NCI-H526 treated with DMSO at 0.1 percent for 48 hours (cell line): ENCODE data around the gene SLC35F3.

Source experiments
- DNase-seq: peaks from one replicate; lab custom pipeline; 2025; lab: John Stamatoyannopoulos, UW

SLC35F3 gene

GRCh38 chr1:234256359-234256758 is 351.9 kb downstream of the SLC35F3 start:
- DNase-seq = no peak

GRCh38 chr1:234258071-234258470 is 353.6 kb downstream of the SLC35F3 start:
- no peak for DNase-seq

GRCh38 chr1:234260578-234260977 is 356.1 kb downstream of the SLC35F3 start:
- no peak for DNase-seq

GRCh38 chr1:234261545-234261944 is 357.1 kb downstream of the SLC35F3 start:
- no peak for DNase-seq

GRCh38 chr1:234262007-234262753 is 357.7 kb downstream of the SLC35F3 start:
- DNase-seq = no peak

GRCh38 chr1:234262754-234263105 is 358.3 kb downstream of the SLC35F3 start:
- no peak for DNase-seq

- DNase-seq = no peak
Observed at GRCh38 chr1:234264832-234265231, 360.4 kb downstream of the SLC35F3 start.

GRCh38 chr1:234265321-234265720 is 360.8 kb downstream of the SLC35F3 start:
- no peak for DNase-seq

GRCh38 chr1:234265861-234266260 is 361.4 kb downstream of the SLC35F3 start:
- DNase-seq = no peak

GRCh38 chr1:234270093-234270492 is 365.6 kb downstream of the SLC35F3 start:
- DNase-seq = no peak

GRCh38 chr1:234270581-234271242 is 366.2 kb downstream of the SLC35F3 start:
- DNase-seq = no peak

GRCh38 chr1:234271243-234271606 is 366.7 kb downstream of the SLC35F3 start:
- no peak for DNase-seq

GRCh38 chr1:234272656-234273312 is 368.3 kb downstream of the SLC35F3 start:
- DNase-seq = no peak

- DNase-seq = no peak
Observed at GRCh38 chr1:234273981-234274380, 369.5 kb downstream of the SLC35F3 start.

GRCh38 chr1:234276151-234276788 is 371.8 kb downstream of the SLC35F3 start:
- no peak for DNase-seq

GRCh38 chr1:234277161-234277868 is 372.8 kb downstream of the SLC35F3 start:
- DNase-seq = no peak

- DNase-seq = no peak
Observed at GRCh38 chr1:234279021-234279420, 374.5 kb downstream of the SLC35F3 start.

GRCh38 chr1:234280500-234280899 is 376.0 kb downstream of the SLC35F3 start:
- DNase-seq = no peak

GRCh38 chr1:234281826-234282489 is 377.5 kb downstream of the SLC35F3 start:
- no peak for DNase-seq

- DNase-seq = no peak
Observed at GRCh38 chr1:234286206-234286605, 381.7 kb downstream of the SLC35F3 start.

GRCh38 chr1:234288946-234289345 is 384.5 kb downstream of the SLC35F3 start:
- DNase-seq = no peak
